Amygdala (tissue), 56 donors: Measurements from ENCODE around the gene CPVL.
A peak's percentile ranks its signal among the peaks of the same experiment; 100 is the strongest.

Experiments
- DNase-seq, 56 donors: peaks; one replicate each; lab custom pipeline; 2025; lab: John Stamatoyannopoulos, UW

The CPVL gene

GRCh38 chr7:28986028-28986764, 160.1 kb downstream of the CPVL start:
- DNase-seq = no peak

GRCh38 chr7:28984631-28985030, 161.7 kb downstream of the CPVL start:
- DNase-seq = peak in 22 of 56 donors; percentile 7 to 54 (median 24)

- DNase-seq = no peak
Observed at GRCh38 chr7:28984217-28984616, 162.1 kb downstream of the CPVL start.

- DNase-seq = no peak
Observed at GRCh38 chr7:28983396-28984190, 162.7 kb downstream of the CPVL start.

GRCh38 chr7:28981161-28981465, 165.2 kb downstream of the CPVL start:
- peak in 3 of 56 donors; percentile 10 to 31 (median 14) for DNase-seq

- peak in 27 of 56 donors; percentile 5 to 59 (median 18) for DNase-seq
Observed at GRCh38 chr7:28980451-28981160, 165.7 kb downstream of the CPVL start.

GRCh38 chr7:28979776-28980175, 166.6 kb downstream of the CPVL start:
- no peak for DNase-seq

GRCh38 chr7:28977881-28978280, 168.5 kb downstream of the CPVL start:
- no peak for DNase-seq

- DNase-seq = no peak
Observed at GRCh38 chr7:28976022-28976421, 170.3 kb downstream of the CPVL start.

GRCh38 chr7:28973591-28973990, 172.7 kb downstream of the CPVL start:
- DNase-seq = no peak

- no peak for DNase-seq
Observed at GRCh38 chr7:28964056-28964455, 182.3 kb downstream of the CPVL start.

GRCh38 chr7:28961972-28962371, 184.4 kb downstream of the CPVL start:
- no peak for DNase-seq

- no peak for DNase-seq
Observed at GRCh38 chr7:28960071-28960840, 186.1 kb downstream of the CPVL start.

- no peak for DNase-seq
Observed at GRCh38 chr7:28958980-28959347, 187.4 kb downstream of the CPVL start.

- DNase-seq = peak in 55 of 56 donors; percentile 14 to 83 (median 61)
Observed at GRCh38 chr7:28958235-28958979, 187.9 kb downstream of the CPVL start, which contains the start of gene TRIL. Gene TRIL (minus strand): TSS chr7:28958330. CDS start chr7:28958046, 284 bp downstream.

GRCh38 chr7:28957751-28958234, 188.5 kb downstream of the CPVL start:
- peak in 13 of 56 donors; percentile 40 to 64 (median 51) for DNase-seq

GRCh38 chr7:28957064-28957750, 189.1 kb downstream of the CPVL start:
- DNase-seq = peak in 13 of 56 donors; percentile 12 to 64 (median 42)

- peak in 36 of 56 donors; percentile 16 to 68 (median 40) for DNase-seq
Observed at GRCh38 chr7:28956608-28957063, 189.7 kb downstream of the CPVL start.
